GM18907 (cell line): ENCODE measurements around the gene BARX1.

Source experiments
- ATAC-seq: cut with Tn5 transposase; IDR thresholded peaks from one replicate; pipeline ENCODE4 v1.9.1; 2021; ENCODE audit warnings: mild to moderate bottlenecking, moderate library complexity; ENCODE audit not compliant: unreplicated experiment

The BARX1 gene

DNA sequence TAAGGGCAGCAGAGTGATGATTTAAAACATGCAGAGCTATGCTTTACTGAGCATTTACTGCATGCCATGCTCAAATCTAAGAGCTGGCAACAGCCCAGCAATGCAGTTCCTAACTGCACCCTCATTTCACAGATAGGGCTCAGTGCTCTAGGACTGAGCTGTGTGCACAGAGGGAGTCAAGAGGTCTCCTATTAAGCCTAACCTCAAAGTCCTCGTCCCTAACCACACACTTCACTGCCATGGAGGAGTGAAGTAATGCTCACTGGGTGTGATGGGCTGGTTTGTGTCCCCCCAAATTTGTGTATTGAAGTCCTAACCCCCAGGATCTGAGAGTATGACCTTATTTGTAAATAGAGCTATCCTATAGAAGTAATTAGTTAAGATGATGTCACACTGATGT lies 25.9 kb downstream of the BARX1 start:
- no peak for ATAC-seq

DNA sequence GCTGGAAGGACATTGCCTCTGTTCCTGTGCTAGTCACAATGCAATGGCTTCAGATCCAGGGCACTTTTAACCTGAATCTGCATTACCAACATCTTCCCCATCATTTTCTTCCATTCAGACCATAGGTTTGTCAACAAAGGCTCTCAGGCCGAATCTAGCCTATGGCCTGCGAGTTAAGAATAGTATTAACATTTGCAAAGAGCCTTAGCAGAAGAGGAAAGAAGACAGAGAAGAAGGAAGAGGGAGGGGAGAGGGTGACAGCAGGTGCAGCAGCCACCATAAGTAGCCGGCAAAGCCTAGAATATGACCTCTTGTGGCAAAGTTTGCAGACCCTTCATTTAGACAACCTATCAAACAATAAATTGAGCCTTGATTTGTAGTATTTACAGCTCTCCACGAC lies 32.6 kb downstream of the BARX1 start:
- ATAC-seq: no peak

DNA sequence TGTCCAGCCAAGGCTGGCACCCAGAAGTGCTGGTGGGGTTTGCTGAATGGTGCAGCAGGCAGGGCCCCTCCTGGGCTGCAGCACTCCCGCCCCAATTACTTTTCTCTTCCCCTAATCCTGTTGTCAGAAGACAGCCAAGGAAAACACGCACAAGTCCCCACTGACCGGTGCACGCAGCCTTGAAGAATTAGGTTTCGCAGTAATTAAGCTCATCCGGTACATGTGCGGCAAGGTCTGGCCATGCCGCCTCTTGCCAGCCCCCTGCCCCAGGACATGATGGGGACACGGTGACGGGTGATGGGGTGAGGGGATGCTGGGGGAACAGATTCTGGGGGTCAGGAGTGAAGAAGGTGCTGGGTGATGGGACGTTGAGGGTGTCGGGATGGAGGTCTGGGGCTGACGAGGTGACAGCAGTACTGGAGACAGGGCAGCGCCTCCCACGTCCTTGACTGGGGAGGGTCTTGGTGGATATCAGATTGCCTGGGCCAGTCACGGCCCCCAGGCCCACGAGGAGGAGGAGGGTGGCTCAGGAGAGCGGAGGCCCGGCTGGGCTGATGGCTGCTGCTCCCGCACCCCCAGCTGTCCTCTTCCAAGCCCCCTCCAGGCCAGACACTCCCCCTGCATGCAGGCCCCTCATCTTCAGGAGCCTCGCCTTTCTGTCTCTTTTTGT lies 34.9 kb downstream of the BARX1 start:
- no peak for ATAC-seq

DNA sequence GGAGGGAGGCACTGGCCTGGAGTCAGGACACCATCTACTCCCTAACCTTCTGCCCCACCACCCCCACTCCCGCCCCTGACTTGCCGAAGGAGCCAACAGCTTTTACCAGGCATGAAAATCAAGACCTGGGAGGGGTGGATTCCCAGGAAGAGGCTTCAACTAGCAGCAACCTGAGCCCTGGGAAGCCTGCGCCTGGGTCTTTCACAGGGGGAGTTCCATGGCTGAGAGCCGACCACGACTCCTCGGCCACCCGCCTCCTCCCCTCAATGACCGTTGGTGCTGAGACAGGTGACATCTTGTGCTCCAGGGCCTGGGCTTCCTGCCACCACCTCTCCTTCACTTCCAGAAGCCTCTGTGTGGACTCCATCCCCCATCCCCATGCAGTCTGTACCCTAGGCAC lies 37.1 kb downstream of the BARX1 start:
- no peak for ATAC-seq

DNA sequence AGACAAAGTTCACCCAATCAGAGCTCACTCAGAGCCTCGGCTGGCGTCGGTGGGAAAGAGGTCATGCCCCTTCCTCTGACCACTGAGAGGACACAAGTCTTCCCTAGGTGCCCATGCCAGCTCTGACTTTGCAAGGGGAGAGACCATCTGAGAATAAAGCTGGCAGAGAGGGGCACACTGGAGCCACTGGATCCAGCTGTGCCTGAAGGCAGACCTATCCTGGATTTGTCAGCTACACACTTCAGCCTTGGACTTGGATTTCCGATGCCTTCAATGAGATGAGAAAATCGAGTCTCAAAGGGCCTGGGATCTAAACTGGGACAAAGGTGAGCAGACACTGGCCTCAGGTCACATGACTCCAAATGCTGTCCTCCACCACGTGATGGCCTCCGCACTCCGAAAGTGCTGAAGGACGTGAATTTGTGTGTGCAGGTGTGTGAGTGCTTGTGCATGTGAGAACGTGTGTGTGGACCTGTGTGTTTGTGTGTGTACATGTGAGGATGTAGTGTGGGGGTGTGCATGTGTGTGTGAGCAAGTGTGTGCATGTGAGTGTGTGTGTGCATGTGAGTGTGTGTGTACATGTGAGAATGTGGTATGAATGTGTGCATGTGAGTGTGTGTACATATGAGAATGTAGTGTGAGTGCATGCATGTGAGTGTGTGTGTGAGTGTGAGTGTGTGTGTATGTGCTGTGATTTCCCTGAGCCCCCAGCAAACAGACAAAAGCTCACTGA lies 37.9 kb downstream of the BARX1 start:
- ATAC-seq: no peak

DNA sequence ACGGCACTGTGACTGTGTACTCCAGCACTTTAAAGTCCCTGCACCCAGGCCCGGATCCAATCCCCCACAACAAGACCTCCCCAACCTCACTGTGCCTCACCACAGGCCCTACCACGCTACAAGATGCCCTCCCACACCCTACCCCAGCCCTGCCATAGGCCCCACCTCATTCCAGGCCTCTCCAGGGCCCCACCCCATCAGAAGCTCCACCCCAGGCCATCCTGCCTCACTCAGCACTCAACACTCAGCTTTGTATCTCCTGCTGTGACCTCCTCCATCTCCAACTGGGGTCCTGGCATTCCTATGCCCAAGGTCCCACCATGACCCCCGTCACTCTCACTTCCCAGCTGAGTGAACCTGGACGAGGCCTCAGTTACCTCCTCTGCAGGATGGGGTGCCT lies 38.8 kb downstream of the BARX1 start:
- no peak for ATAC-seq

DNA sequence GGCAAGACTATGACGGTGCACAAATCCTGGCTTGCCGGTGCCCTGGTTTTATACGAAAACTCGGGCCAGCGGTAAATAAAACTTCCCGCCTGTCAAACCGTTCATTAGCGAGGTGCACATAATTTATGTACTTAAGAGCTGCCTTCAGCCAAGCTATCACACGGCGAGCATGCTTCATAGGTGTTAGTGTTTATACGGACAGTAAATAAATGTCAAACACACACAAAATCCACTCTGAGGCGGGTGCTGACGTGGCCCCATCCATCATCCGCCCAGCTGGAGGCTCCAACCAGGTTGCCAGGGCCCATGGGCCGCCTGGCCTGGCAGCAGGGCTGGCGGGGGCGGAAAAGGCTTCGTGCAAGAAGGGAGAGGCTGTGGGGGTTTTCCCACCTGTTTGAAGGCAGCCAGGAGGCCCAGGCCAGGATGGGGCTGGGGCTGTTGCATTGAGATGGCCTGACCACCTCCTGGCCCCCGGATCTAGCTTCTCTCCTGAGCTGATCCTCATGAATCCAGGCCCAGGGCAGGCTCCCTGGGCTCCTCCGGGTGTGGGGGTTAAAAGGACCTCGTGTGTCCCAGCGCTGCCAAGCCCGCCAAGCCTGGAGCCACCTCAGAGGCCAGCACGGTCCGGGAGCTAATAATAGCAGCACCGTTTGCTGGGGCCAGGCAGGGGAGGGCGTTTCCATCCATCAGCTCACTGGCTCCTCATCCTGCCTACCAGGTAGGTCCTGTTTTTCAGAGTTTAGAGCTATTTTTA lies 43.2 kb downstream of the BARX1 start:
- no peak for ATAC-seq

DNA sequence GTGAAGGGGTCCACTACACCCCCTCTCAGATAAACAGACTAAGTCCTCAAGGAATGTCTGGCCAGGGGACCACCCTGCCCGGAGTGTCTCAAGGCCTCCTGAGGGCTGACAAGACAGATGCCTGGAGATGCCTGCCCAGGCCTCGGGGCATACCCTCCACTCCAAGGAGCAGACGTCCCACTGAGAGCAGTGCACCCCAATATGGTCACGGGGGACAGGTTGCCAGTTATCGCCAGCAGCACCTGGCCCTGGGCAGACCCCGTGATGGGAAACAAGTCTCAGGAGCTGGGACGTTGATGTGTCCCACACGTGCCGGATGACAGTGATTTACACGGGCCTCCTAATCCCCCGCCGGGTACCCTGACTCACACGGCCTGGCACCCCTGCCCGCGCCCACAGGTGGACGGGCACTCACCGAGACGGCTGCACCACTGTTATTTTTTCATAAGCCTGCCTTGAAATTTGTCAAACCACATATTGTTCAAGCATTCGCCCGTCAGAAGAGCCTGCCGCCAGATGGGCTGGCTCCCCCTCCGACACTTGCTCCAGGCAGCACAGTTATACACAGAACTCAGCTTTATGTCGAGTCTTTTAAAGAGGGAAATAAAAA lies 43.9 kb downstream of the BARX1 start:
- no peak for ATAC-seq

DNA sequence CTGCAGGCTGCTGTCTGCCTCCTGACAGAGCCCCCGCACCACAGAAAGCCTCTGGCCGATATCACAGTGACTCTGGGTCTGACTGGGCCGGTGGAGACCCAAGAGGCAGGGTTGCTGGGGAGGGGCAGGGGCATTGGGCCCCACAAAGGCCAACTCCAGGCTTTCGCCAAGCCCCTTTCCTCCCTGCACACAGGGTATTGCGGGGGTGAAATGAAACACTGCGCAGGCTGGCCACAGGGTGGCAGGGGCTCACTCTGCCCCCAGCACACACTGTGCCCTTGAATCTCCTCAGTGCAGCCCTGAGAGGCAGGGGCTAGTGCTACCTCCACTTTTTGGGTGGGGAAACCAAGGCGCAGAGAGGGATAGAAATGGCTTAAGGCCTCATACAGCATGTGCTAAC lies 44.6 kb downstream of the BARX1 start:
- ATAC-seq: no peak

DNA sequence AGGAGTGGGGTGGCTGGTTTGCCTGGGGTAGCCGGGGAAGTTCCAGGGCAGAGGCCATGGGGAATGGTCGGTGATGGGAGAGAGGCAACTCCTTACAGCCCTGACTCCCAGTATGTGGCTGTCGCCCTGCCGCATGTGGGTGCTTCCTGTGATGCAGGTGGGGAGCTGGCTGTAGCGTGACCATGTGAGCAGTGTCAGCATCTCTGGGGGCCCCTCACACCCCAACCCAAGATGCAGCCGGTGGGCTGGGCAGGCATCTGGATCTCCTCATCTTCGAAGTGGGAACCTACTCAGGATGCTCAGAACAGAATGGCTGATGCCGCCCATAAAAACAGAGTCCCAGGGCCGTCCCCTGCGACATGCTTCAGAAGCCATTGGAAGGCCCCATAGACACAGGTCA lies 45.0 kb downstream of the BARX1 start:
- ATAC-seq: no peak

DNA sequence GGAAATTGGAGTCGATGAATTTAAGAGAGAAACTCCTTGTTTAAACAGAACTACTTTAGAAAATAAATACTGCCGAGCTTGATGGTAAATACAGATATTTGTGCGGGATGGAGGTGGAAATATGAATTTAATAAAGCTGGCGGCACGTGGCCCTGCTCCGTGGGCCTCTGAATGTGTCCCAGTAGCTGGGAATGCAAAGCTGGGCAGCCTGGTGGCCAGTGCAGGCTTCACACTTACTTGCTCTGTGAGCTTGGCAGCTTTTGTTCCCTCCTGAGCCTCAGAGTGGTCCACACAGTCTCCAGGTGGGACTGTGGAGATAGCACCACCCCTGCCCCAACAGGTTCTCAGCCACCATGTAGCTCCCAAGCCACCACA lies 45.9 kb downstream of the BARX1 start:
- no peak for ATAC-seq

DNA sequence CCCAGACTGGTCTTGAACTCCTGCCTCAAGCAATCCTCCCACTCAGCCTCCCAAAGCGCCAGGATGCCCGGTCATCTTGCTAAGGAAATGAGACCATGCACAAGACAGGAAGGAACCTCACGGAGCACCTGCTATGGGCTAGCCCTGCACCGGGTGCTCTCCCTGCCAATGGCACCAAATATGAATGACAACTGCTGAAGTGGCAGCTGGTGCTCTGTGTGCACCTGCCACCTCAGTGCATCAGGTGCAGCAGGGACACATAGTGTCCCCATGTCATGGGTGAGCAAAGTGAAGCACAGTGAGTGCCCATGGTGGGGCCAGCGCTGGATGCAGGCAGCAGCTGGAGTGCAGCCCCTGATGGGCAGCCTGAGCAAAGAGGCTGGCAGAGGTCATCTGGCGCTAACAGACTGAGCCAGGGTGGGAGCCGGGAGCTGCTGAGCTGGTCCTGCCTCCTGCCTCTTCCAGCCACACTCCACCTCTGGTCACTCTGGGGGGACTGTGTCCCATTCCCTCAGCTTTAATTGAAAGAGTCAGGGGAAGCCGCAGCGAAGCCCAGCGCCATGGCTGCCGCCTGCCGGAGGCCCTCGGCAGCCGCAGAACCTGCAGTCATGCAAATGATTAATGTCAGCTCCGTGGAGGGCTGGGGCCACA lies 46.4 kb downstream of the BARX1 start:
- no peak for ATAC-seq

DNA sequence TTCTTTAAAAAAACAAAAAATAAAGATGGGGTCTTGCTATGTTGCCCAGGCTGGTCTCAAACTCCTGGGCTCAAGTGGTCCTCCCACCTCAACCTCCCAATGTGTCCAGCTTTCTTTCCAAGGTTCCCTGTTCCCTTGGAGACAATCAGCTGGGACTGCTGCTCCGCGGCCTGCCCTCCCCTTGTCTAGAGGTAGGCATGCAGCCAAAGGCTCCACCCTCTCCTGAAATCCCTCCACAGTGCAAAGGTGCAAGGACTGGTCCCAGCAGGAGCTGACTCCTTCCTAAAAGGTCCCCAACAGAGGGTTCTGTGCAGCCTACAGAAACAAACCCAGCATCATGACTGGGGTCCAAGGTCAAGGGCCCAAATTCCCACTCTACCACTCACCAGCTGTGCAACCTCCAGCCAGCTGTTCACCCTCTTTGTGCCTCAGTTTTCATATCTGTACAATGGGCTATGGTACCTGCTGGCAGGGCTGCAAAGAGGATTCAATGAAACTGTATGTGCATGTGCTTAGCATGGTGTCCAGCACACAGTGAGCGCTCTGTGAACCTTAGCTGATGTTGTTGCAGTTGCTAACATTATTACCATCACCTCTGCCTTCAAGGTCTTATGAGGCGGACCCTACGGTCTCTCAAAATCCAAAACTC lies 47.5 kb downstream of the BARX1 start:
- ATAC-seq: no peak

DNA sequence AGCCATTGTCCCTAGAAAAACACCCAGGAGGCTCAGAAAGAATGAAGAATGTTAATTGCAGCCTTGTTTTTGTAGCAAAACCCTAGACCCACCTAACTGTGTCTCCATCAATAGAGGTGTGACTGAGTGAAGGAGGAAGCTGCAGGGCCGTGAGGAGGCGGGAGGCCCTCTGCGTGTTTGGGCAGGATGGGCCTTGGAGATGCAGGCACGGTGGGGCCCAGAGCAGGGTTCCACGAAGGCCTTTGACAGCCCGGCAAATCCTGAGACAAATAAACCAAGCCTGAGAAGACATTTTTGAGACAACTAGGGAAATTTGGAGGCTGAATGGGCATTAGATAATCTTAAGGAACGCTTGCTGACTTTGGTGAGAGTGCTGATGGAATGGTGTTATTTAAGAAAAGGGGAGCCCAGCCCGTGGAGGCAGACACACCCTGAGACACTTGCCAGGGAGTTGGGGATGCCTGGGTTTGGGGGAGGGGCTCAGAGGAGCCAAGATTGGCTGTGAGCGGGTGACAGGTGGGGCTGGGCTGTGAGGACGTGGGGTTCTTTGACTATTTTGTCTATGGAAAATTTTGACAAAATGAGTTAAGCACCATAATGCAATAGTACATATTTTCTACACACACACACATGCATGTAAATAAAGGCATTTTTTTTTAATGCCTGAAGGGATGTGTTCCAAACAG lies 48.8 kb downstream of the BARX1 start:
- ATAC-seq: no peak

DNA sequence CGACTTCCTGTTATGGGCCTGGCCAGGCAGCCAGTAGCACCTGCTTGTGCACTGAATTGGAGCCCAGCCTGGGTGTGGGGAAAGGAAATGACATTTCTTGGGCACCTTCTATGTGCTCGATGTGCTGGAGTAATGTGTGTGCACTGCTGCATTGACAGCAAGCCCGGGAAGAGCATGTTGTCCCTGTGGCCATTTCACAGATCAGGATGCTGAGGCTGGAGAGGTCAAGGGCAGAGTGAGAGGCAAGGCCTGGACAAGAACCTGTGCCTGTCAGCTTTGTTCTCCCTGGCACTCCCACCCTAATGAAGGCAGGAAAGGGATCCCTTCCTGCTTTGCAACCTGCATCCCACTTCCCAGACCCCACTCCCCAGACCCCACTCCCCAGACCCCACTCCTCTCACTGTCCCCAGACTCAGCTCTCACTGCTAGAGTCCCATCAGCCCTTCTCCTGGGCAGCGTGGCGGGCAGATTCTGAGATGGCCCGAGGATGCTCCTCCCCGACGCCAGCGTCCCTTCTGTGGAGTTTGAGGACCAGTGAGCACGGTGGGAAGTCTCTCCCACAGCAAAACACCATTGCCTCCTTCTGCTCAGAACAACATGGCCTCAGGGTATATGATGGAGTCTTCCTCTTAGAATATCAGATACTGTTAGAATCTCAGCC lies 49.6 kb downstream of the BARX1 start:
- ATAC-seq: no peak

DNA sequence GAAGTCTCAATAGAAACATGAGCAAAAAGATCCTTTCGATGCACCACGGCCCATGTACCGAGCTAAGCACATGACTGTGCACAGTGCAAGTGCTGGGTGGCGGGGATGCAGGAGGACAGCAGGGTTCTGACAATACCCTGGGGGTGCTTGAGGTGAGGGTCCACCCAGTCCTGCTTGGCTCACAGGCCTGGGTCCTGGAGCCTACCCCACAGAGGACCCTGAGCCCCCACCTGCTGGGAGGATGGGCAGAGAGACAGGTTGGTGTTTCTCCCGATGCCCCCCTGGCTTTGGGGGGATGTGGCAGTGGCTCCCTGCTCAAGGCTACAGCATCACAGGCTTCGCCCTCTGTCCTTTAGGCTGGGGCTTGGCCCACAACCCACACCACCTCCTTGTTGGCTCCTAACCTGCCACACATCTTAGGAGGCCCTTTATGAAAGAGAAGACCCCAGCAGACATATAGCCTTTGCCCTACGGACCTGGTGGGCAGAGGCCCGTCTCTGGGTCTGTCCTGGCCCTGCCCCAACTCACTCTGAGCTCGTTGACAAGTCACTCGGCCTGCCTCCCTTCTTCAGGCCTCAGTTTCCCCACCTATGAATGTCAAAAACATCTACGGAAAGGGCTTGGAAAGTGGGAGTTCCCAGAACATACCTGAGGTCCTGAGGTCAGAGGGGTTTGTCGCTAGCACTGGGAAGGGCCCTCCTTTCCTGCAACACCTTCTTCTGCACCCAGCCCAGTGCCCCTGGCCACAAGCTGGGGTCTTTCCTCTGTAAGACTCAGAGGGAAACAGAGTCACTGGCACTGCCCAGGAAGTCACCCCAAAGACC lies 50.3 kb downstream of the BARX1 start:
- ATAC-seq: no peak

DNA sequence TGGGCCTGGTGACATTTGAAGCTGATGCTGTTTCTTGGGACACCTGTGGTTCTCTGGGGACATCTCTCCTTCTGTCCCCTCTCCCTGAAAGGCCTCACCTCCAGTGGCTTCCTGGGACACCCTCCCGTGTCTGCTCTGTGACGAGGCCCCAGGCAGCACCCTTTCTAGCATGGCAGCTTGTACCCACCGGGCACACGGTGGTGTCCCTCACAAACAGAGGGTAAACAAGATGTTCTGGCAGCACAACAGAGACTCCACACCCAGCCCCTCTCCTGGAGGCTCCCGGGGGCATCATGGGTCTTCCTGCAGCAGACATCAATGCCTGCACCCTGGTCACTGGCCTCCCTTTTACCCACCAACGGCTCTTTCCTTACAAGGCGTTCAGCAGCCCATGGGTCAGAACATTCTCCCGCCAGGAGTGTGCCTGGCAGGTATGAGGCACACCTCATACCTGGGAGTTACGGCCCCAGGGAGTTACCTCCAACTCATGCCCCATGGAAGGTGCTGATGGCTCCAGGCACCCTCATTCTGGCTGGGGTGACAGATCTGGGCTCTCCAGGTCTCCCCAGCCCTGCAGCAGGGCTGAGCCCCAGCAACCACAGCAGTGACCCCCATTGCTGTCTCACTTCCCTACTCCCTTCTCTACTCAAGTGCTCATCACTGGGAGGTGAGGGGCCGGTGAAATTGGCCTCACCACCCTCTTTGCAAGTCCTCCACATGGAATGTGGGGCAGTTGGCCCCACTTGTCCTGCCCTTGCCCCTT lies 51.1 kb downstream of the BARX1 start:
- ATAC-seq: no peak
